Uterus (tissue), 4 donors: ENCODE data around the gene SPATS2L. TPM values are rescaled to one million over a fixed set of nuclear protein-coding genes. Genes with fewer than 3 reads are reported as not detected.
A peak's percentile ranks its signal among the peaks of the same experiment; 100 is the strongest.

Experiments
- DNase-seq, 2 donors: peaks; one replicate each; pipeline ENCODE4 v3.0.0-alpha.2; 2019 to 2020
- H3K27ac ChIP-seq, 2 donors: fragments of 200-600 bp; sonication (generic); 1 replicate in 1 of 2; 2 replicates in 1 of 2; pipeline ENCODE4 v1.5.1; 2016 to 2018
- H3K27me3 ChIP-seq, 2 donors: fragments of 200-600 bp; sonication (generic); one replicate each; pipeline ENCODE4 v1.5.1; 2018 to 2019; ENCODE audit warnings: control low read depth in 1 of 2
- H3K36me3 ChIP-seq, 2 donors: fragments of 200-600 bp; sonication (generic); one replicate each; pipeline ENCODE4 v1.5.1; 2019; ENCODE audit warnings: control low read depth in 1 of 2
- H3K4me1 ChIP-seq, 2 donors: fragments of 200-600 bp; sonication (generic); one replicate each; pipeline ENCODE4 v1.5.1; 2018 to 2019; ENCODE audit warnings: control low read depth in 1 of 2
- H3K4me3 ChIP-seq, 2 donors: fragments of 200-600 bp; sonication (generic); 1 replicate in 1 of 2; 2 replicates in 1 of 2; pipeline ENCODE4 v1.5.1; 2018 to 2019; ENCODE audit warnings: mild to moderate bottlenecking in 1 of 2
- H3K9me3 ChIP-seq, 2 donors: fragments of 200-600 bp; sonication (generic); one replicate each; pipeline ENCODE4 v1.5.1; 2019; ENCODE audit warnings: control low read depth in 1 of 2
- CTCF ChIP-seq, 4 experiments: fragments of 200-600 bp in 2 of 4; fragments of 450-650 bp in 2 of 4; sonication (generic) in 2 of 4; IDR thresholded peaks; one replicate each; pipeline ENCODE4 v1.5.1; 2016 to 2019; ENCODE audit warnings: antibody characterized with exemption in 4 of 4, mild to moderate bottlenecking in 2 of 4, moderate library complexity in 1 of 4
- POLR2A ChIP-seq, 2 donors: fragments of 450-650 bp; IDR thresholded peaks; one replicate each; pipeline ENCODE4 v1.6.1; 2016; ENCODE audit warnings: antibody characterized with exemption in 2 of 2, mild to moderate bottlenecking in 1 of 2, moderate library complexity in 1 of 2
- intact Hi-C: fragments of 100-400 bp; cut with DNase I; formaldehyde crosslinking; loops from one replicate; pipeline ENCODE4 v1.15.1; 2023; ENCODE audit warnings: low total_unique reads
- total RNA-seq, 4 donors: library from RNA; depleted of rRNA in 3 of 4; stranded (reverse); fragments of >200 nt in 3 of 4; gene quantifications; one replicate each; pipeline versions ENCODE4 v1.1.0 to v1.2.4, GENCODE V29; 2014 to 2023
- donor health status: DM: yes; HTN: yes; CAD: no.

Gene SPATS2L
- total RNA-seq, 4 donors from 2014 or later: 20.6 to 99.3 (median 73.1) TPM

- no peak overlapping the region for H3K4me3 ChIP-seq
- peak overlapping the region in 1 of 2 donors; percentile 31 for H3K27ac ChIP-seq
- H3K36me3 ChIP-seq: no peaks in the 10 kb centered on the region
- no peaks in the 10 kb centered on the region for H3K9me3 ChIP-seq
- TF ChIP-seq POLR2A (IDR thresholded peaks at IDR 0.05) (no peak), CTCF (IDR thresholded peaks at IDR 0.05) (no peak)
- H3K27me3 ChIP-seq: no peaks in the 10 kb centered on the region
- DNase-seq: no peak
- intact Hi-C loops: no loop called here
- H3K4me1 ChIP-seq: no peaks in the 10 kb centered on the region
These were observed 170.3 kb downstream of the SPATS2L start for GRCh38 chr2:200476836-200477235.

- DNase-seq: peak in 1 of 2 donors; percentile 55
- Histone ChIP-seq H3K27ac (peak overlapping the region; percentile 26 to 31), H3K36me3 (no peaks in the 10 kb centered on the region), H3K4me1 (no peaks in the 10 kb centered on the region), H3K4me3 (no peak overlapping the region), H3K9me3 (no peaks in the 10 kb centered on the region), H3K27me3 (no peaks in the 10 kb centered on the region)
- intact Hi-C loops: no loop called here
- TF ChIP-seq POLR2A (IDR thresholded peaks at IDR 0.05) (no peak), CTCF (IDR thresholded peaks at IDR 0.05) (no peak)
These were observed 171.2 kb downstream of the SPATS2L start for GRCh38 chr2:200477667-200478131.

- no peak for TF ChIP-seq CTCF (IDR thresholded peaks at IDR 0.05)
- no peak for TF ChIP-seq POLR2A (IDR thresholded peaks at IDR 0.05)
- intact Hi-C loops: no loop called here
- Histone ChIP-seq H3K27ac (peak overlapping the region in 1 of 2 donors; percentile 2), H3K4me1 (no peaks in the 10 kb centered on the region), H3K36me3 (no peaks in the 10 kb centered on the region), H3K9me3 (no peaks in the 10 kb centered on the region), H3K27me3 (no peaks in the 10 kb centered on the region), H3K4me3 (no peak overlapping the region)
- no peak for DNase-seq
These were observed 173.3 kb downstream of the SPATS2L start for GRCh38 chr2:200479692-200480265.

GRCh38 chr2:200482194-200482593 is 175.7 kb downstream of the SPATS2L start:
- H3K27me3 ChIP-seq: no peaks in the 10 kb centered on the region
- intact Hi-C loops: no loop called here
- DNase-seq: no peak
- no peaks in the 10 kb centered on the region for H3K4me1 ChIP-seq
- H3K27ac ChIP-seq: no peak overlapping the region
- no peaks in the 10 kb centered on the region for H3K9me3 ChIP-seq
- TF ChIP-seq CTCF (IDR thresholded peaks at IDR 0.05) (no peak), POLR2A (IDR thresholded peaks at IDR 0.05) (no peak)
- no peaks in the 10 kb centered on the region for H3K36me3 ChIP-seq
- no peak overlapping the region for H3K4me3 ChIP-seq

GRCh38 chr2:200483729-200484198 is 177.3 kb downstream of the SPATS2L start:
- Histone ChIP-seq H3K9me3 (no peaks in the 10 kb centered on the region), H3K27me3 (no peaks in the 10 kb centered on the region), H3K27ac (no peak overlapping the region), H3K4me1 (no peaks in the 10 kb centered on the region), H3K36me3 (no peaks in the 10 kb centered on the region), H3K4me3 (no peak overlapping the region)
- DNase-seq: no peak
- TF ChIP-seq POLR2A (IDR thresholded peaks at IDR 0.05) (no peak), CTCF (IDR thresholded peaks at IDR 0.05) (no peak)
- intact Hi-C loops: no loop called here
